Endothelial cell of umbilical vein (primary cell): ENCODE measurements around the gene EFCAB5. TPM values are rescaled to one million over a fixed set of nuclear protein-coding genes. Genes with fewer than 3 reads are reported as not detected.

Source experiments
- BruUV-seq: library from RNA; stranded (reverse); fragments of 400-500 nt; replicated peaks from 2 replicates; lab custom pipeline; 2021; lab: Mats Ljungman, UMichigan
- CTCF ChIA-PET: fragments of 300-600, 350-600 bp; sonication (Branson Sonifier 250); formaldehyde crosslinking; loops from one replicate; lab custom pipeline; 2021; ENCODE audit warnings: antibody characterized with exemption, inconsistent platforms; lab: Charles Lee
- POLR2A ChIA-PET: fragments of 300-600, 350-600 bp; sonication (Branson Sonifier 250); formaldehyde crosslinking; loops from one replicate; lab custom pipeline; 2021; ENCODE audit warnings: antibody characterized with exemption, inconsistent platforms; lab: Charles Lee
- DNase-seq: peaks from one replicate; pipeline ENCODE4 v3.0.0-alpha.2; 2011; ENCODE audit warnings: low read depth, low spot score
- FAIRE-seq: peaks from 2 replicates; lab custom pipeline; 2011; peaks lifted over from hg19 to GRCh38; lab: Jason Lieb, UNC
- H2AFZ ChIP-seq: 2 replicates; pipeline ENCODE4 v1.6.0; 2012; ENCODE audit warnings: low read depth, low read length, control low read depth, inconsistent platforms
- H3K27ac ChIP-seq: 2 replicates; pipeline ENCODE4 v1.5.1; 2011; ENCODE audit warnings: low read depth, mild to moderate bottlenecking, control low read depth, low read length, moderate library complexity; ENCODE audit not compliant: insufficient read depth
- H3K27me3 ChIP-seq, 2 experiments: 2 replicates each; pipeline versions ENCODE4 v1.6.0 to v1.6.1; 2011; ENCODE audit warnings: low read length in 2 of 2, mixed read lengths in 1 of 2; ENCODE audit not compliant: control insufficient read depth in 2 of 2, insufficient read depth in 2 of 2
- H3K36me3 ChIP-seq, 2 experiments: 2 replicates in 1 of 2; 3 replicates in 1 of 2; pipeline ENCODE4 v1.5.1; 2011; ENCODE audit warnings: low read length in 2 of 2, mild to moderate bottlenecking in 1 of 2, moderate library complexity in 1 of 2; ENCODE audit not compliant: control insufficient read depth in 2 of 2, insufficient read depth in 2 of 2; ENCODE audit errors: extremely low read depth in 1 of 2
- H3K4me1 ChIP-seq: 3 replicates; pipeline ENCODE4 v1.5.1; 2011; ENCODE audit warnings: mild to moderate bottlenecking, low read length; ENCODE audit not compliant: control insufficient read depth, insufficient read depth; ENCODE audit errors: extremely low read depth
- H3K4me2 ChIP-seq: 2 replicates; pipeline ENCODE4 v1.6.1; 2011; ENCODE audit warnings: low read length, control low read depth, mixed read lengths; ENCODE audit not compliant: insufficient read depth
- H3K4me3 ChIP-seq, 3 experiments: fragments of 200-600 bp in 1 of 3; sonication (generic), shearing (Covaris generic) in 1 of 3; replicated peaks in 1 of 3; 2 replicates each; pipeline ENCODE4 v1.5.1; 2011 to 2016; ENCODE audit warnings: control low read depth in 3 of 3, low read length in 3 of 3, mild to moderate bottlenecking in 2 of 3, inconsistent platforms in 1 of 3, low read depth in 1 of 3, moderate library complexity in 1 of 3; ENCODE audit not compliant: insufficient read depth in 1 of 3
- H3K79me2 ChIP-seq: 2 replicates; pipeline ENCODE4 v1.6.0; 2012; ENCODE audit warnings: low read length, inconsistent platforms; ENCODE audit not compliant: control insufficient read depth, insufficient read depth
- H3K9ac ChIP-seq: replicated peaks from 2 replicates; pipeline ENCODE3; 2011; ENCODE audit warnings: low read length, control low read depth; ENCODE audit not compliant: insufficient read depth; ENCODE audit errors: extremely low read depth
- H3K9me1 ChIP-seq: replicated peaks from 3 replicates; pipeline ENCODE4 v1.6.0; 2011; ENCODE audit warnings: mild to moderate bottlenecking, low read length; ENCODE audit not compliant: control insufficient read depth, insufficient read depth; ENCODE audit errors: extremely low read depth
- H3K9me3 ChIP-seq: replicated peaks from 2 replicates; pipeline ENCODE4 v1.5.1; 2012; ENCODE audit warnings: low read length, inconsistent platforms; ENCODE audit not compliant: control insufficient read depth, insufficient read depth
- H4K20me1 ChIP-seq: replicated peaks from 2 replicates; pipeline ENCODE3; 2011; ENCODE audit warnings: mild to moderate bottlenecking, low read length; ENCODE audit not compliant: control insufficient read depth, insufficient read depth; ENCODE audit errors: extremely low read depth
- CTCF ChIP-seq, 2 donors: IDR thresholded peaks; 1 replicate in 1 of 2; 2 replicates in 1 of 2; pipeline ENCODE4 v1.5.1; 2011; ENCODE audit warnings: low read length in 2 of 2, mild to moderate bottlenecking in 2 of 2, moderate library complexity in 2 of 2, control low read depth in 1 of 2, inconsistent platforms in 1 of 2, low read depth in 1 of 2; ENCODE audit not compliant: insufficient read depth in 1 of 2; ENCODE audit errors: extremely low read depth in 1 of 2
- EZH2 ChIP-seq: IDR thresholded peaks from 2 replicates; pipeline ENCODE4 v1.6.1; 2012; ENCODE audit warnings: borderline replicate concordance, low read depth, mild to moderate bottlenecking, moderate library complexity, low read length, inconsistent platforms; ENCODE audit not compliant: severe bottlenecking
- GATA2 ChIP-seq: IDR thresholded peaks from 2 replicates; pipeline ENCODE4 v1.7.0; 2011; ENCODE audit warnings: low read depth, mild to moderate bottlenecking, moderate library complexity, mixed read lengths, low read length; ENCODE audit not compliant: insufficient read length, insufficient read depth
- JUN ChIP-seq: IDR thresholded peaks from 2 replicates; pipeline ENCODE4 v1.6.1; 2011; ENCODE audit warnings: borderline replicate concordance, low read depth; ENCODE audit not compliant: insufficient read length, insufficient read depth
- MAX ChIP-seq: IDR thresholded peaks from 2 replicates; pipeline ENCODE4 v1.6.1; 2011; ENCODE audit not compliant: insufficient read depth, insufficient read length
- MYC ChIP-seq: IDR thresholded peaks from one replicate; pipeline ENCODE4 v1.6.1; 2011; ENCODE audit warnings: mild to moderate bottlenecking, low read depth, low read length
- POLR2A ChIP-seq: IDR thresholded peaks from 2 replicates; pipeline ENCODE4 v1.6.1; 2012; ENCODE audit warnings: low read depth, mild to moderate bottlenecking, control low read depth, low read length
- POLR2AphosphoS5 ChIP-seq: IDR thresholded peaks from 2 replicates; pipeline ENCODE4 v1.6.1; 2012; ENCODE audit warnings: low read depth, mild to moderate bottlenecking, control low read depth, low read length, moderate library complexity; ENCODE audit not compliant: insufficient read depth
- dilution Hi-C: fragments of 300-500 bp; cut with MboI; formaldehyde crosslinking; loops from one replicate; pipeline ENCODE4 v1.15.0; 2019; ENCODE audit warnings: low sequenced_read_pairs; ENCODE audit not compliant: extremely low pct_ligation_motif_present
- intact Hi-C: fragments of 100-400 bp; cut with micrococcal nuclease; formaldehyde crosslinking; loops from one replicate; pipeline ENCODE4 v1.10.0; 2022
- polyA plus RNA-seq, 4 experiments: library from polyadenylated mRNA; depleted of rRNA in 3 of 4; stranded (reverse) in 3 of 4; unstranded in 1 of 4; fragments of >200 nt; gene quantifications; 2 replicates each; pipeline versions ENCODE4 v1.2.1 to v1.2.3, GENCODE V29; 2011 to 2012; ENCODE audit warnings: missing spikeins in 1 of 4
- total RNA-seq: library from RNA; stranded (reverse); gene quantifications from 2 replicates; pipeline ENCODE4 v1.2.3, GENCODE V29; 2021

Gene EFCAB5
- total and polyA plus RNA-seq, 2 donors (not counting 3 experiments of a cell fraction or from before 2014, with no cell fraction given) = 0.04 to 0.40 TPM

GRCh38 chr17:30002088-30002487 is 60.7 kb downstream of the EFCAB5 start:
- CTCF ChIA-PET = interaction anchor here (1.1 kb wide), 1 partner anchor 385 kb away, joined by 3 read pairs; no protein-coding TSS in a partner anchor
- intact Hi-C loops = no loop called here
- no peaks in the 10 kb centered on the region for H3K79me2 ChIP-seq

More at GRCh38 chr17:30002088-30002487, 60.7 kb downstream of the EFCAB5 start:
- H3K4me1 ChIP-seq = no peaks in the 10 kb centered on the region
- H3K27me3 ChIP-seq = no peaks in the 10 kb centered on the region
- dilution Hi-C loops = no loop called here
- no peak overlapping the region for H3K4me2 ChIP-seq
- POLR2A ChIA-PET = no interaction called here
- BruUV-seq = no TSS peak
- no peaks in the 10 kb centered on the region for H4K20me1 ChIP-seq
- no peaks in the 10 kb centered on the region for H3K9me1 ChIP-seq
- H2AFZ ChIP-seq = no peak overlapping the region
- FAIRE-seq (no peak), DNase-seq (no peak)
- no peak overlapping the region for H3K9ac ChIP-seq
- H3K27ac ChIP-seq = no peak overlapping the region
- TF ChIP-seq GATA2 = no peak
- no peak for TF ChIP-seq POLR2A
- TF ChIP-seq MYC = no peak
- TF ChIP-seq EZH2 = no peak
- no peak for TF ChIP-seq POLR2AphosphoS5
- no peak for TF ChIP-seq CTCF (IDR thresholded peaks at IDR 0.05; ENCODE audit: extremely low read depth in 1 of 2, insufficient read depth in 1 of 2, low read depth in 1 of 2, low read length in 2 of 2)
- TF ChIP-seq JUN = no peak
- no peak for TF ChIP-seq MAX
- no peak overlapping the region for H3K4me3 ChIP-seq
- no peaks in the 10 kb centered on the region for H3K9me3 ChIP-seq
- no peaks in the 10 kb centered on the region for H3K36me3 ChIP-seq
